Fibroblast of skin of scalp (primary cell): ENCODE results near the gene EXOC3.
"Not testable (repeated sequence)": the region's sequence is repeated elsewhere in the genome, so short reads cannot be mapped to it uniquely, and the experiment has no call there.

ENCODE experiments used
- DNase-seq: peaks from one replicate; pipeline ENCODE4 v3.0.0-alpha.2; 2013

Gene EXOC3

GRCh38 chr5:474840-475661 is 32.1 kb downstream of the EXOC3 start:
- DNase-seq: peak; percentile 17

- no peak for DNase-seq
Measured at GRCh38 chr5:475704-476101, 32.7 kb downstream of the EXOC3 start.

- no peak for DNase-seq
Measured at GRCh38 chr5:476102-476813, 33.3 kb downstream of the EXOC3 start.

- no peak for DNase-seq
Measured at GRCh38 chr5:476814-477175, 33.8 kb downstream of the EXOC3 start.

GRCh38 chr5:477247-477646 is 34.3 kb downstream of the EXOC3 start:
- no peak for DNase-seq

GRCh38 chr5:477871-478270 is 34.9 kb downstream of the EXOC3 start:
- no peak for DNase-seq

- no peak for DNase-seq
Measured at GRCh38 chr5:478369-478981, 35.5 kb downstream of the EXOC3 start.

- DNase-seq: no peak
Measured at GRCh38 chr5:478982-479535, 36.1 kb downstream of the EXOC3 start.

- DNase-seq: no peak
Measured at GRCh38 chr5:479566-480319, 36.8 kb downstream of the EXOC3 start.

- no peak for DNase-seq
Measured at GRCh38 chr5:481347-481746, 38.4 kb downstream of the EXOC3 start.

GRCh38 chr5:482021-482420 is 39.0 kb downstream of the EXOC3 start:
- DNase-seq: no peak

GRCh38 chr5:482506-482905 is 39.5 kb downstream of the EXOC3 start:
- no peak for DNase-seq

GRCh38 chr5:483011-483410 is 40.0 kb downstream of the EXOC3 start:
- no peak for DNase-seq

GRCh38 chr5:483434-484140 is 40.6 kb downstream of the EXOC3 start:
- no peak for DNase-seq

- no peak for DNase-seq
Measured at GRCh38 chr5:484556-484955, 41.6 kb downstream of the EXOC3 start.

- DNase-seq: no peak
Measured at GRCh38 chr5:485113-485945, 42.4 kb downstream of the EXOC3 start.

GRCh38 chr5:485946-486491 is 43.0 kb downstream of the EXOC3 start:
- no peak for DNase-seq

- not testable (repeated sequence) for DNase-seq
Measured at GRCh38 chr5:486597-486996, 43.6 kb downstream of the EXOC3 start.

GRCh38 chr5:488241-488640 is 45.3 kb downstream of the EXOC3 start:
- no peak for DNase-seq
